CD4-positive, alpha-beta T cell treated with Interleukin-1 beta for 1 hour (primary cell): ENCODE results near the gene MCTS1.
"Not testable (repeated sequence)": the region's sequence is repeated elsewhere in the genome, so short reads cannot be mapped to it uniquely, and the experiment has no call there.

Experiments
- DNase-seq, 2 donors: peaks; one replicate each; pipeline ENCODE4 v3.0.0-alpha.2; 2020 to 2022

Gene MCTS1

GRCh38 chrX:120629667-120630537, 26.0 kb downstream of the MCTS1 start, which contains the start of gene C1GALT1C1:
TSS of gene C1GALT1C1 (minus strand) at chrX:120630054. CDS start at chrX:120627166, 2,888 bp downstream.
- DNase-seq: peak; percentile 93 to 94

- DNase-seq: no peak
These were observed 34.7 kb downstream of the MCTS1 start for GRCh38 chrX:120638619-120639018.

DNA sequence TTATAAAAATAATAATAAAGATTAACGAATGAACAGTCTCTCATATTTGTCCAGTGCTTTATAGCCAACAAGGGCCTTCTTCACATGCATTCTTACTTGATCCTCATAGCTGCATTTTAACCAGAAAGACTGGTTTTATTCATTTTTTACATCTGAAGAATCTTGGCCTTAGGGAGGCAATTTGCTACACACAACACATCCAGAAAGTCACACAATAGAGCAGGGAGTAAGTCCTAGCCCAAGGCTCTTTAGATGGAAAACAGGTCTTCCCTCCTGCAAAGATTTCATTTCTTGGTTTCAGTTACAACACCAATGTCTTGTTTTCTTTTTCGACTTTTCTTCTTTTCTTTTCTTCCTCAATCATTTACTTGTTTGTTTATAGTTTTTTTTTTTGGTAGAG, 39.0 kb downstream of the MCTS1 start:
- DNase-seq: no peak

GRCh38 chrX:120647127-120647526, 43.2 kb downstream of the MCTS1 start:
- no peak for DNase-seq

DNA sequence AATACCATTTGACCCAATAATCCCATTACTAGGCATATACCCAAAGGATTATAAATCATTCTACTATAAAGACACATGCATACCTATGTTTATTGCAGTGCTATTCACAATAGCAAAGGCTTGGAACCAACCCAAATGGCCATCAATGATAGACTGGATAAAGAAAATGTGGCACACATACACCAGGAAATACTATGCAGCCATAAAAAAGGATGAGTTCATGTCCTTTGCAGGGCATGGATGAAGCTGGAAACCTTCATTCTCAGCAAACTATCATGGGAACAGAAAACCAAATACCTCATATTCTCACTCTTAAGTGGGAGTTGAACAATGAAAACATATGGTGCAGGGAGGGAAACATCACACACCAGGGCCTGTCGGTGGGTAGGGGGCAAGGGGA, 48.4 kb downstream of the MCTS1 start:
- DNase-seq: not testable (repeated sequence)

GRCh38 chrX:120653000-120653399, 49.1 kb downstream of the MCTS1 start:
- no peak for DNase-seq

DNA sequence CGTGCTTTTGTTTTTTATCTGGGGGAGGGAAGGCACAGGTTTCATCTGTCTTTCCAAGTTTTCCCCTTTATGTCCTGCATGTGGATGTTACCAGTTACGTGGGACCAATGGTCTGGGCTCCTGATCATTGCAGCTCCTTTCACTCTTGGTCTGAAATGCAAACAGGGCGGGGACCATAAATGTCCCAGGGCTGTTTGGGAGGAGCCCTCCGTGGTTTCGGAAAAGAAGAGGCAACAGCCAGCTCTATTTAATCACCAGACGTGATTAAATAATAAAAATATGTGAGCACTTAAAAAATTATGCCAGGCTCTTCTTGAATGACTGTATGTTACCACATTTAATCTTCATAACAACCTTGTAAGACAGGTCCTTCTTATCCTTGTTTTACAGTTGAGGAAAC, 56.7 kb downstream of the MCTS1 start:
- DNase-seq: no peak
